ENCODE measurements around the gene MIX23.

The MIX23 gene

DNA sequence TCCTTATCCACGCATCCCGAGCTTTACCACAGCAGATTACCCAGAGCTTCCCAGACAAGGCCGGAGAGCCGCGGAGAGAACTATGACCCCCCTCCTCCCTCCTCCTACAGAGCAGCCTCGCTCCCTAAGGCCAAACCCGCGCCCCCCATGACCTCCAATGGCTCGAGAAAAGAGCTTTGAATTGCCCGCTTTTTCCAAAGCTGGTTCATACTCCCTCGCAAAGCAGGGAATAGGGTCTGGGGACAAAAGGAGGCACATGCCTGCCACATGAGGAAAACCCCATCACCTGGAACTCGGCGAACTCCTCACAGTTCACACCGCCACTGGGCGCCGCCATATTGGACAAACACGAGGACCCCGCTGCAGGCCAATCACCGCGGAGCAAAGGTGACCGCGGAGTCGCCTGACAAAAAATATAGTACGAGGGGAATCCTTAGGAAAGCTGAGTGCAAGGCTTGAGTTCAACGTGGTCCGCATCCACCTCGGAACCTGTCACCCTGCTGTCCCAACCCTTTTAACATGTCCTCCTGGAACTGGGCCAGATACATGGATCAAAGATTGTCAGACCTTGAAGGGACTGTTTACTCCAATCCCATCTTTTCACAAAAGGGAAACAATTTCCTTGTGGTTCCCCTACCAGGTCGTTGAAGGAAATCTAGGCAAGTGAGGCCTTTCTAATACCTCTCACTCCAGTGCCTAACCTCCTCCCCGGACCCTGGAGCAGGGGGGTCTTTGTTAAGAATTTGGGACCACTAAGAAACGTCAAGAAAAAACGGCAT, at the start of gene MIX23:
Gene MIX23, minus strand, starts transcription at position 344 of the 779 bp plus-strand sequence. Its CDS starts 7 bp downstream, at position 337.
- peak; percentile 78 for DNase-seq

DNA sequence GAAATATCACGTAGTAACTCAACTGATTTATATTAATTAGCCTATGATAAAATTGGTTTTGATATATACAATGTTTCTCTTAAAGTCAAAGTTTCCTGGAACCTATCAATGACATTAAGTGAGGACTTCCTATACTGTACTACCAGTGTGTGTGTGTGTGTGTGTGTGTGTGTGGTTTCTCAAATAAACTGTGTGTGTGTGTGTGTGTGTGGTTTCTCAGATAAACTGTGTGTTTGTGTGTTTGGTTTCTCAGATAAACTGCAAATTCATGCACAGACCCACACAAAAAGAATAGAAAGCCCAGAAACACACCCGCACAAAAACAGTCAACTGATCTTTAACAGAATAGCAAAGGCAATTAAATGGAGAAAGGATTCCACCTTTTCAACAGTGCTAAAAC, 47.3 kb upstream of the MIX23 start:
- DNase-seq = no peak

DNA sequence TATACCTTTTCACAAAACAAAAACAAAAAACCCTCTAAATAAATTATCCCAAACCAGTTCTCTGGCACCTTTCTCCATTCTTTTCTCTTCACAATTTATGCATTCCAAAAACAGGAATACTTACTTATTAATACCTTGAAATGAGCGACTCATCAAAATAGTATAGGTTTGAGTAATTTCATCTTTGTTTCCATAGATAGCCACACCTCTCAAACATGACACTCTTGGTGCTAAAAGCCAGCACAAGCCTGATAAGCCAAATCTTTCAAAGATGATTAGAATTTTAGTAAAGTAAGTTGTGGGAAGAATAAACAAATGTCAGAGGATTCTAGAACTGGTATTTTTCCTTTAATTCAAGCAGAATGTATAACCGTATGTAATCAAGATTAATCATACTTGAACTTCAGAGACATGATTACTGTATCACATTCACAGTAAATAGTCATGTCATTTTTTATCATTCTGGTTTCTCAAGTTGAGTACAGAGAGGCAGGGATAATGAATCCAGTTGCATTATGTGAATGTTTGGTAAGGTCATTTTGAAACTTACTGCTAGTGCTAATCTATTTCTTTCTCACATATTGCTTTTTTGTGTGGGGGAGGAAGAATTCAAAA, 44.9 kb upstream of the MIX23 start:
- no peak for DNase-seq

DNA sequence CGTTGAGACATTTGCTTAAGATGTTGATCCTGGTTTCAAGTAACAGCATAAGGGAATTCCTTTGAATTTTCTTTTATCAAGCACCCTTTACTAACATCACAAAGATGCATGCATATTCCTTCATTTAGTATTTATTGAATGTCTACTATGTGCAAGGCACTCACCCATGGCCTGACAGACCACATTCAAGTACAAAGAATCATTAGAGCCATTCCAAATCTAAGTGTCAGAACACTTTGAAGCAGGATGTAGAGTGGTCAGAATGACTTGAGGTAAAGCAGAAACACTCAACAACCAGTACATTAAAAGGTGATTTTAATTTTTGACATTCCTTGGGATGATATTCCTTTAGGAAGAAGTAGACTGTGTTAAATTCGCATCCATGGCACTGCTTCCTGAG, 38.8 kb upstream of the MIX23 start:
- no peak for DNase-seq

DNA sequence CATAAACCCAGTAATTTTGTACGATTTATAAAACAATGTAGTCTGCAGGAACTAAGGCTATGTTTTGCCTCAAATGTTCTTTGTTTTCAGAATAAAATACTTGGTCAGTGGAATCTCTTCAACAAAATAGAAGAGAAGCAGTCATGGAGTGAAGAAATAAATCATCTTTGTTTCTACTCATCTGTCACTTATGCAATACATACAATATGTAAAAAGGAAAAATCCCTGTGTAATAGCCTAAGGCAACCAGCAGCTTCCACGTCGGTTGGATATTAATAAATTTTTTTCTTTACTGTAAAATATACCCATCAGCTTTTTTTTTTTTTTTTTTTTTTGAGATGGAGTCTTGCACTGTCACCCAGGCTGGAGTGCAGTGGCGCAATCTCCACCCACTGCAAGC, 38.1 kb upstream of the MIX23 start:
- no peak for DNase-seq

DNA sequence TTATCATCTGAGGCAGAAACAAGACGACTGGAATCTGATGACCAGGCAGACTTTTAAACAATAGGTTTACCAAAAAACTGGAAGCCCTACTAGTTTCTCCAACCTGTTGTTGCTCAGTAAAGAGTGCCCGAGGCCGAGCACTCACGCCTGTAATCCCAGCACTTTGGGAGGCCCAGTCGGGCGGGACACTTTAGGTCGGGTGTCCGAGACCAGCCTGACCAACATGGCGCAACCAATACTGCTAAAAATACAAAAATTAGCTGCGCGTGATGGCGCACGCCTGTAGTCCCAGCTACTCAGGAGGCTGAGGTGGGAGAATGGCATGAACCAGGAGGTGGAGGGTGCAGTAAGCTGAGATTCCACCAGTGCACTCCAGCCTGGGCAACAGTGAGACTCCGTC, 33.9 kb upstream of the MIX23 start:
- no peak for DNase-seq

DNA sequence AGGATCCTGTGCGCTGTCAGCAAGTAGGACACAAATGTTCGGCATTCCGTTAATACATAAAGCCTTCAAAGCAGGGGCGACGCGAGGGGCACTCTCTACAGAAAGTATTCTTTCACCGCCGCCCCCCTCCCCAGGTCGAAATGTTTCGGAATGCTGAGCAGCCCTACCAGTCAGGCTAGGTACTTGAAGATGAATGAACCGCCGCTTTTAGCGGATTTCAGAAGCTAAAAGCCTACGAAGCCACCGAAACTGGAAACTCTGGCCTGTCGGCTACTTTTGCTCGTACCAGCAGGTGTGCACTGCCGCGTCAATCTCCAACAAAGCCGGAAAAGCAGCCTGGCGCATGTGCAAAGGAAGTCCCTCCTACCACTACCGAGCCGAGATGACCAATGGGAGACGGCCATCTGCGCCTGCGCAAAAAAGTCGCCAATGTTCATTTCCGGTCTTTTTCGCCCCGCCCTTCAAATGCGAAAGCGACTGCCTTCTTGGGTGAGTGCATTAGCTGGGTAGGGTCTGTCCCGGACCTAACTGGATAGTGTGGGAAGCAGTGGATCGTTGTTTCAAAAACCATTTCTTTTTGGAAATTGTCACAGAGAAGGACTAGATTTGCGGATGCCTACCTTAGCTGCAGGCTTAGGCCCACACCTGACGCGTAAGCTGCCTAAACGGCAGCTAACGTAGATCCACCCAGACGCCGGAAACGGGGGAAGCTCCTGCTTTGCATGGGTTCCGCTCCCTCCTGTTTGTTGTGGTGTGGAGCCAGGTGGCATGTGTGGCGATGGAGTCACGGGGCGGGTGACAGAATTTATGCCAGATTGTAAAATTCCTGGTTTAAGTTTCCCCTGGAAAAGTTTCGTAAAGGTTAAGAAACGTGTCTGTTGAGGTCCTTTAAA, 33.0 kb upstream of the MIX23 start, which contains the start of gene WDR5B:
Gene WDR5B, minus strand, starts transcription at position 301 of the 893 bp plus-strand sequence. CDS start 534 bp downstream, outside the sequence.
- DNase-seq = no peak

DNA sequence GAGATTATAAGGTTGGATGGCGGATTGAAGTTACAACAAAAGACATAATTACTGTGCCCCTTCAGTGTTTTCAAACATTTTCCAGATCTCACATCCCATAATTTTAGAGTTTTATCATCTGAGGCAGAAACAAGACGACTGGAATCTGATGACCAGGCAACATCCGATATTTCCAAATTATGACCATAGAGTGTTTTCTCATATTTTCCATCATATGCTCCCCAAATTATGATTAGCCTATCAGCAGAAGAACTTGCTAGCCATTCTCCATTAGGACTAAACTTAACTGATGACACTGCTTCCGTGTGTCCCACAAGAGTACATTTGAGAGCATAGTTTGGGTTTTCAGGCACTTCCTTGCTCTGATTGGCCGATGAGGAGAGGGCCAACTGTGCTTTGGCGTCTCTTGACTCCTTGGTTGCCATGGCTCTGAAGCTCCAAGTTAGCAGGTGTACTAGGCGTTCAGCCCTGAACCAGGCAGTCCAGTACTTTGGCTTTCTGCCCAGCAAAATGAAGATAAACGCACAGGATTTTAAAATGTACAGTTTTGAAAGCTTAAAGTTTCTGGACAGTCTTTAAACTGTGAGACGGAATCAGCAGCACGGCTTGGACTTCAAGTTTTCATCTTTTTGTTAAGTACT, 32.2 kb upstream of the MIX23 start:
- DNase-seq = no peak

DNA sequence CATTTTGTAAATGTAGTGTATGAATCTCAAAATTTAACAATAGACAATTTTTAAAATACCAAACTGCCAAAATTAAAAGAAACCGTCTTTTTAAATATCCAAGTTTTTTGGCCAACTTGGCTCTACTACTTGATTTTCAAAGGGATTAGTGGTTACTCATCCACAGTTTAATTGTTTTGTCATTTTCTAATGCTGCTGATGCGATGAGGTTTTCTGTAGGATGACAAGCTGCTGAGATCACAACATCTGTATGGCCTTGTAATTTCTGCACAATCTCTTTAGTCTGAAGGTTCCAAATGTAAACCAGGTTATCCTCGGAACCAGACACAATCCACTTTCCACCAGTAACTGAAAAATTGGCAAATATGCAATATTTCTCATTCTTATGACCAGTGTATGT, 31.4 kb upstream of the MIX23 start:
- DNase-seq = no peak

DNA sequence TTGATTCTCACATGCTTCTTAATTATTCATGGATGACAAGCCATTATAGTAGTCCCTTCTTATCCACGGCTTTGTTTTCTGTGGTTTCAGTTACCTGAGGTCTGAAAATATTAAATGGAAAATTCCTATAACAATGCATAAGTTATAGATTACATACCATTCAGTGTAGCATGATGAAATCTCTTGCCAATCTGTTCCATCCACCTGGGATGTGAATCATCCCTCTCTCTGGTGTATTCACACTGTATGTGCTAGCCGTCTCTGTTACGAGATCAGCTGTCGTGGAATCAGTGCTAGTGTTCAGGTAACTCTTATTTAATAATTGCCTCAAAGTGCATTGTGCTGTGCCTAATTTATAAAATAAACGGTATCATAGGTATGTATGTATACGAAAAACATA, 27.6 kb upstream of the MIX23 start:
- DNase-seq = no peak

DNA sequence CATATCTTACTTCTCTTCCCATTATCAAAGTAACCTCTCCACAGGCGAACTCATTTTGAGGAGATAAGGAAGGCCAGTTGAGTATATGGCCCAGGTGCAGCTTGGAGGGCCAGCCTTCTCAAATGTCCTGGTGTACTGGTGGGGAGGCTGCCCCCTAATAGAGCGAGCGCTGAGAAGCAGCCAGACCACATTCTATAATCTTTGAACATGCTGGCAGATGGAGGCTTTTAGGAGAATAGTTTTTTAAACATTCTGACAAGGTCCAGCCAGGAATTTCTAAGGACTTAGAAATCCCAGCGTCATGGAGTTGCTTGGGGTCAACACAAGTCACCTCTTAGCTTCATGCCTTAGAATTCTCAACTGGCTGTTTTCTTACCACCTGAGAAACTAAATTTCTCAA, 27.1 kb upstream of the MIX23 start:
- no peak for DNase-seq

DNA sequence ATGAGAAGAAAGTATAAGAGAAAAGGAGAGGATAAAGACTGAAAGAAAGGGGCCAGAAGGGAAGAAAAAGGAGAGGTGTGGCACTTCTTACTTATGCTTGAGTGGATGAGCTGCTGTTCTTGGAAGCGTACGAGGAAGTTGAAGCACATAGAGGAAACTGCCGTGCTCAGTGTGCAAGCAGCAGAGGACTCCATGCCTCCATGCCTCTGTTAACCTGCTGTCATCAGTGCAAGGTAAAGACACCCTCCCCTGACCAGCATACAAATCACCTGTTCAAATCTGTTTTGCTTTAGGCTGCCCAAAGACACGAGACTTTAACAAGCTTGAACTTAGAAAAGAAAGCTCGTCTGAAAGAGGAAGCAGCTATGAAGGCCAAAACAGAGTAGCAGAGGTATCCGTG, 26.4 kb upstream of the MIX23 start:
- DNase-seq = no peak

DNA sequence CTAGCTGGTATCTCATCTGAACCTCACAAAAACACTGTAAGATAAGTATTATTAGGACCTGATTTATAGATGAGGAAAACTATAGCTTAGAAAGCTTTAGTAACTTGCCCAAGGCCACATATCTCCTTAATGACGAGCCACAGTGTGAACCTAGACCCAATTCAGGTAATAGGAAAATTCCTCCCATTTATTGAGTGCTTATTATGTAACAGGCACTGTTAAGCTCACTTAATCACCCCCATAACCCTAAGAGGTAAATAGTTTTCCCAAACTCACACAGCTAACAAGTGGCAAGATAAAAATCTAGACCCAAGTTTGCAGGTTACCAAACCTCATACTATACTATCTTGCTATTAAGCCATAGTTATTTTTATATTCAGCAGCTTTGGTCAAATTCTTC, 24.9 kb upstream of the MIX23 start:
- no peak for DNase-seq

DNA sequence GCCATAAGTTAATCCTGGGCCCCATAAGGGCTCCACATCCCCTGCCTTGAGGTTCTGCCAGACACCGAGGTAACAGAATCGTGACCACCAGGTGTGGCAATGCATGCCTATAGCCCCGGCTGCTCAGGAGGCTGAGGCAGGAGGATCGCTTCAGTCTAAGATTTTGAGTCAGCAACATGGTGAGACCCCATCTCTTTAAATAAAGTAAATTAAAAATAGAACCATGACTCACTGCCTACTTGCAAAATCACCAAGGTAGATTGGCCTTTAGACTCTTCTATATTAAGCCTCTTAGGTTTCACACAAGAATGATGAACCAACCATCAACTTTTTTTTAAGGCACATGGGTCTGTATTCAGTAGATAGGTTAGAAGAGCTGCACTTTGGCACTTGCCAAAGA, 23.2 kb upstream of the MIX23 start:
- no peak for DNase-seq

DNA sequence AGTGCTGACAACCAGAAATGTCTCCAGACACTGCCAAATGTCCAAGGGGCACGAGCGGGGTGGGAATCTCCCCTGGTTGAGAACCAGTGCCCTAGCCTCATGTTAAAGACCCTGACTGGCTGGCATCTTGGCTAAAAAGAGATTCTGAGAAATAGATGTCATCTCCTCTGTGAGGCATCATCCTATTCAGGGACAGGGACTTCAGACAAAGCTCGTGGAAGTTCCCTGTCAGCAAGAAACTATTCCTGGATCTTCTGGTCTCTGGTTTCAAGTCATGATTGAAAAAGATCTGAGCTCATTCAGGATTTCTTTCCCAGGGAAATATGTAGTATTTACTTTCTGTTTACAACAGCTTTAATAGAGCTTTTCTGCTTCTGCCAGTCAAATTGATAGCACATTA, 22.0 kb upstream of the MIX23 start:
- no peak for DNase-seq

DNA sequence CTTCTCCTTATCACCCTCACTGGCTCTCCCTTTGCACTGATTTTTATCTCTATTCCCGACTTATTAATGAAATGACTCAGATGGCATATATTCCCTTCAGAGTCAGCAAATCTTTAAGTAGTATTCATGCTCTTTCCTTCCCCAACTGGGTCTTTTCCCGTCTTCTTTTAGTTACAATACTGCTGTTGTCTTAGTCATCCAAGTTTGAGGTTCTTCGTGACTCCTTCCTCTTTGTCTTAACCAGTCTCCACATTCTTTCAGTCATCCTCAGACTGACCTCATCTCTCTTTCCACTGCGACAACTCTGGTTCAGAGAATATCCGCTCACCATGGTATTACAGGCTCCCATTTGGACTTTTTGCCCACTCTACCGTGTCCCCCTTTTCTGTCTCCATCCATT, 20.5 kb upstream of the MIX23 start:
- DNase-seq = no peak

DNA sequence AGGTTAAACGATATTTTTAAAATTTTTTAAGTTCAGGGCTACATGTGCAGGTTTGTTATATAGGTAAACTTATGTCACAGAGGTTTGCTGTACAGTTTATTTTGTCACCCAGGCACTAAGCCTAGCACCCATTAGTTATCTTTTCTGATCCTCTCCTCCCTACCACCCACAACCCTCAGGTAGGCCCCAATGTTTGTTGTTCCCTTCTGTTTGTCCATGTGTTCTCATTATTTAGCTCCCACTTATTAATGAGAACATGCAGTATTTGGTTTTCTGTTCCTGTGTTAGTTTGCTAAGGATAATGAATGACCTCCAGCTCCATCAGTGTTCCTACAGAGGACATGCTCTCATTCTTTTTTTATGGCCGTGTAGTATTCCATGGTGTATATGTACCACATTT, 15.9 kb upstream of the MIX23 start:
- no peak for DNase-seq

DNA sequence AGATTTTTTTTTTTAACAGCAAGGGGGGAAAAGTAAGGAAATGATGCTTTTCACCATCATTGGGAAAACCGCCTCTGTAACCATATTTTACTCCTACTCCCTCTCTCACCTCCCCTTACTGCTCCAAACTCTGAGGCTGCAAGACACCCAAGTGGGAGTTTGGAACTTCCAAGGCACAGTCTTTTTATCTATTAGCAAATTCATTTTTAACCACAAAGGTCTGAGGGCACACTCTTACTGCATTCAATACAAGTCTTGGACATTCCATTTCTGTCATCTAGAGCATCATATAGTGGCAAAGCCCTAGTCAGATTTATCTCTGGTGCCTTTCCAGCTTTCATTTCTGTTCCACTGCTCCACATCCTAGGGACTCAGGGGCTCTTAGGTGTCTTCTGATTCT, 14.2 kb upstream of the MIX23 start:
- DNase-seq = no peak

DNA sequence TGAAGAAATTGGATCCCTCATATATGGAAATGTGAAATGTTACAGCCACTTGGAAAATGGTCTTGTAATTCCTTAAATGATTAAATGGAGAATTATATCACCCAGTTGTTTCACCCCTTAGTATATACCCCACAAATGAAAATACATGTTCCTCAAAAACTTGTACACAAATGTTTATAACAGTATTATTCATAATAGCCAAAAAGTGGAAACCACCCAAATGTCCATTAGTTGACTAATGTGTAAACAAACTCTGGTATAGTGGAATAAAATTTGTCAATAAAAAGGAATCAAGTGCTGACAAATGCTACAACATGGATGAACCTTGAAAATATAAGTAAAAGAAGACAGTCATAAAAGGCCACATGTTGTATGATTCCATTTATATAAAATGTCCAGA, 13.5 kb upstream of the MIX23 start:
- no peak for DNase-seq

DNA sequence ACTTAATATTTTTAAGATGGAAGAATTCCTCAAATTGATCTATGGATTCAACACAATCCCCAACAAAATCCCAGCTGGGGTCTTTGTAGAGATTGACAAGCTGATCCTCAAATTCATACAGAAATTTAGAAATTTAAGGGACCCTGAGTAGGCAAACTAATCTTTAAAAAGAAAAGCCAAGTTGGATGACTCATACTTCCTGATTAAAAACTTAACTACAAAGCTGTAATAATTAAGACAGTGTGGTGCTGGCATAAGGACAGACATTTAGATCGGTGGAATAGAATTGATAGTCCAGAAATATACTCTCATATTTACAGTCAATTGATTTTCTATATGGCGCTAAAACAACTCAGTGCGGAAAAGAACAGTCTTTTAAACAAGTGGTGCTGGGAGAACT, 12.6 kb upstream of the MIX23 start:
- DNase-seq = no peak

DNA sequence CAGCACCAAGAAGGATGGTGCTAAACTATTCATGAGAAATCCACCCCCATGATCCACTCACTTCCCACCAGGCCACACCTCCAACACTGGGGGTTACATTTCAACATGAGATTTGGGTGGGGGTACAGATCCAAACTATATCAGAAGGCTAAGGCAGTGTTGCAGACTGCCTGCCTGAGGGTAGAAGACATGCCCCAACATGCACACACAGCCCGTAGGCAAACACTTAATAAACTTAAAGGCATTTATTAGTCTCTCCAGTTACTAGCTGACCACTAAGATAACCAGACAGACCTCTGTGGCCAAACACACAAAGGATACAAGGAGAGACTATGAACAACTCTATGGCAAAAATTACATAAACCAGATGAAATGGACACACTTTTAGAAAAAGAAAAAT, 11.1 kb upstream of the MIX23 start:
- DNase-seq = no peak

DNA sequence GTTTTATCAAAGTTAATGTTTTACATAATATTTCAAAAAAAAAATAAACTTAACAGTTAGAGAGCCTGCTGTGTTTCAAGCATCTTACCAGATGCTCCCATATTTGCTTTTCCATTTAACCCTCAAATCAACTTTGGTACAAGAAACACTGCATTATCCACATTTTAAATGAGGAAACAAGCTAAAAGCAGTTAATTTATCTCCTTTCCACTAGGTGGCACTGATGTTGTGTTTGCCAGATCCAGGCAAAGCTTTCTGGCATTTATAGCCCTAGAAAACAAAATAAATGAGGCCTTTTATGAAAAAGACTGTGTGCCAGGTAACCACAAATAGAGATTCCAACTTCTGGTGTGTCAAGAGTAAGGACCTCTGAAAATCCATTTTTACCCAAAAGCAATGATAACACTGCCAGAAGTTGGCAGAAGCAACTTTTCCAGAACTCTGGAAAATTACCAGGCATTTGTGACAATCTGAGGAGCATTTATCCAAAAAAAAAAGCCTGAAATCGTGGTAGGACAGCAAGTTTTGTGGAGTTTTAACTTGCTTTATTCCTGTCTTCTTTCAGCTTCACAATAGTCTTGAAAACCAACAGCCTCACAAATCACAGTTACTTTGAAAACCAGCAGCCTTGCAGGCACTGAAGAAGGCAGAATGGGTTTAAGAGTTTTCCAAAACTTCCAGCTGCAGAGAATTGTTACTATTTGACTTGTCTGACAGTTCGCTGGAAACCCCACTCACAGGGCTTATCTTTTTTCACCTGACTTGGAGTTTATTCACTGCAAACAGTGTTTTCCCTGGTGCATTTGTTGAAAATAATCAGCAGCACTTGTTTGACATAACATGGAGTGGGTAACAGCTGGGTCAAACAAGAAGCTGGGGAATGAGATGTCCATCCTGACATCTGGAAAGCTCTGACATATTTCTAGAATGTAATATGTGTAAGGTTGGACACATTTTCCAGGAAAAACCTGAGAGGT, 10.1 kb upstream of the MIX23 start:
- no peak for DNase-seq

All from NCI-H524 treated with DMSO at 0.1 percent for 48 hours (cell line).